Left ventricle myocardium inferior (tissue), 1 donor: Measurements from ENCODE around the gene GATC. TPM values are rescaled to one million over a fixed set of nuclear protein-coding genes. Genes with fewer than 3 reads are reported as not detected.

Source experiments
- DNase-seq: peaks from one replicate; pipeline ENCODE4 v3.0.0-alpha.2; 2020
- H3K27ac ChIP-seq: fragments of 200-600 bp; replicated peaks from 2 replicates; pipeline ENCODE4 v1.8.0; 2021
- H3K27me3 ChIP-seq: fragments of 200-600 bp; 2 replicates; pipeline ENCODE4 v1.8.0; 2021; ENCODE audit warnings: low read depth
- H3K36me3 ChIP-seq: fragments of 200-600 bp; 2 replicates; pipeline ENCODE4 v1.8.0; 2021
- H3K4me1 ChIP-seq: fragments of 200-600 bp; 2 replicates; pipeline ENCODE4 v1.8.0; 2021
- H3K4me3 ChIP-seq: fragments of 200-600 bp; 2 replicates; pipeline ENCODE4 v1.8.0; 2021; ENCODE audit warnings: mild to moderate bottlenecking, moderate library complexity
- H3K9me3 ChIP-seq: fragments of 200-600 bp; replicated peaks from 2 replicates; pipeline ENCODE4 v1.8.0; 2021
- intact Hi-C: fragments of 100-400 bp; cut with micrococcal nuclease; formaldehyde crosslinking; loops from one replicate; pipeline ENCODE4 v1.11.0; 2022
- total RNA-seq: library from RNA; stranded (reverse); fragmentation: NEBNext Ultra II Directional; extraction: Animal tissue kit (Norgen Biotek cat#: 25700); gene quantifications from one replicate; pipeline ENCODE4 v1.2.1, GENCODE V29; 2021
- TF ChIP-seq, protein P1 (sequence below): fragments of 200-600 bp; IDR thresholded peaks from 2 replicates; pipeline ENCODE4 v1.8.0; 2021; ENCODE audit warnings: antibody characterized with exemption, mild to moderate bottlenecking, borderline replicate concordance
- donor health status: DM: no; HTN: yes; CAD: no; lungs with severe emphysema.

The GATC gene
- total RNA-seq, 1 donor from 2014 or later: 12.0 TPM

DNA sequence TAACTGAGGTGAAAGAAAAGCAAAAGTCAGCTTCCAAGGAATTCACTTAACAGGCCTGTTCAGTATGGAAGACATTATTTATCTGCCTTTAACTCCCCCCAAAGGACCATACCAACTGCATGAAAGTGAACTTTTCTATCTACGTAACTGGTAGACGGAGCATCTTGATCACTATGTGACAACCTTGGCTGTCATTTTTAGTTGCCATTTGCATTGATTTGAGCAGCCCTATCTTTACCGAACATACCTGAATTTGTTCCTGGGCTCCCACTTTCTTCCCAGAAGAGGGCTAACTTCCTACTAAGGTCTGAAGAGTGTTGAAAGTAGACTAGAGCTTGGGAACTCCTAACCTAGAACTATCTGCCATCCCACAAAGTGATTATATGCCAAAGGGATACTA, 13.9 kb downstream of the GATC start:
- no peak overlapping the region for H3K4me3 ChIP-seq
- no peaks in the 10 kb centered on the region for H3K9me3 ChIP-seq
- no peak overlapping the region for H3K27ac ChIP-seq
- intact Hi-C loops: no loop called here
- peaks cover 99% of the 10 kb centered on the region for H3K36me3 ChIP-seq
- TF ChIP-seq, protein P1, sequence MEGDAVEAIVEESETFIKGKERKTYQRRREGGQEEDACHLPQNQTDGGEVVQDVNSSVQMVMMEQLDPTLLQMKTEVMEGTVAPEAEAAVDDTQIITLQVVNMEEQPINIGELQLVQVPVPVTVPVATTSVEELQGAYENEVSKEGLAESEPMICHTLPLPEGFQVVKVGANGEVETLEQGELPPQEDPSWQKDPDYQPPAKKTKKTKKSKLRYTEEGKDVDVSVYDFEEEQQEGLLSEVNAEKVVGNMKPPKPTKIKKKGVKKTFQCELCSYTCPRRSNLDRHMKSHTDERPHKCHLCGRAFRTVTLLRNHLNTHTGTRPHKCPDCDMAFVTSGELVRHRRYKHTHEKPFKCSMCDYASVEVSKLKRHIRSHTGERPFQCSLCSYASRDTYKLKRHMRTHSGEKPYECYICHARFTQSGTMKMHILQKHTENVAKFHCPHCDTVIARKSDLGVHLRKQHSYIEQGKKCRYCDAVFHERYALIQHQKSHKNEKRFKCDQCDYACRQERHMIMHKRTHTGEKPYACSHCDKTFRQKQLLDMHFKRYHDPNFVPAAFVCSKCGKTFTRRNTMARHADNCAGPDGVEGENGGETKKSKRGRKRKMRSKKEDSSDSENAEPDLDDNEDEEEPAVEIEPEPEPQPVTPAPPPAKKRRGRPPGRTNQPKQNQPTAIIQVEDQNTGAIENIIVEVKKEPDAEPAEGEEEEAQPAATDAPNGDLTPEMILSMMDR: no peak
- no peak for DNase-seq
- H3K27me3 ChIP-seq: no peaks in the 10 kb centered on the region
- peaks cover under 1% of the 10 kb centered on the region for H3K4me1 ChIP-seq

DNA sequence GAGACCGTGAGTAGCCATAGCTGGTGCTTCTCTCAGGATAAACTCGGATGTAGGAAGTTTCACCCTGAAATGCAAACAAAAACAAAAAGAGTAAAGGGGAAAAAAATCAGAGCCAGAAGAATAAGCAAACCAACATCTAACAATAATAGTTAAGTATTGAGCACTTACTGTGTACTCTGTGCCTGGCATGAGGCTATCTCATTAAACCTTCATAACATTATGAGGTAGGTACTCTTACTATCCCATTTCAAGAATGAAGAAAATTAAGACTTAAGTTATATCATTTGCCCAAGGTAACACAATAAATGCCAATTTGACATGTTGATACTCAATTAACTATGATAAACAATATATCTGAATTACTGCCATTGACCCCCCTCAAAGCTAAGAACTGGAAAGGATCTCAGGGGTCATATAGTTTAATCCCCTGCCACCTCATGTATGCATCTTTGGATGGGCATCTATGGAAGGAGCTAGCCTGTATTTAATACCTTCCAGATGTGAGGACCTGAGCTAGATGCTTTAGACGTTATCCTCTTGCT, 15.9 kb downstream of the GATC start:
- Histone ChIP-seq H3K27me3 (no peaks in the 10 kb centered on the region), H3K9me3 (no peaks in the 10 kb centered on the region), H3K27ac (no peak overlapping the region), H3K4me1 (peaks cover 21% of the 10 kb centered on the region), H3K4me3 (no peak overlapping the region), H3K36me3 (peaks cover 92% of the 10 kb centered on the region)
- DNase-seq: no peak
- intact Hi-C loops: no loop called here
- TF ChIP-seq, protein P1: no peak

DNA sequence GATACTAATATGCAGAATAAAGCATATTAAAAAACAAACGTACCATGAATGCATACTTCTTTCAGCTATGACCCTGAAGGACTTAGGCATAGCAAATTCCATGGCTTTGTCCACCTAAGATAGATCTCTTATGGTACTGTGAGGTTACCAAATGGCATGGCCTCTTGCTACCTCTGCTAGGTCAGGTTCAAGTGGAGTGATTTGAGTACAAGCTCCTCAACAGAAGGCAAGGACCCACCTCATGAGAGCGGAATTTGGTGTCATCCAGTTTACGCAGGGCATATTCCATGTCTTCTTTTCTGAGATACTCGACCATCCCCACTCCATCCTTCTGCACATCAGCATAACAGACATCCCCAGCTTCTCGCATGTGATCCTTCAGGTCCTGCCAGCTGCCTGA, 17.5 kb downstream of the GATC start:
- Histone ChIP-seq H3K36me3 (peaks cover 78% of the 10 kb centered on the region), H3K4me1 (peaks cover 36% of the 10 kb centered on the region), H3K27ac (no peak overlapping the region), H3K4me3 (no peak overlapping the region), H3K9me3 (no peaks in the 10 kb centered on the region), H3K27me3 (no peaks in the 10 kb centered on the region)
- intact Hi-C loops: no loop called here
- TF ChIP-seq, protein P1: no peak
- DNase-seq: no peak

DNA sequence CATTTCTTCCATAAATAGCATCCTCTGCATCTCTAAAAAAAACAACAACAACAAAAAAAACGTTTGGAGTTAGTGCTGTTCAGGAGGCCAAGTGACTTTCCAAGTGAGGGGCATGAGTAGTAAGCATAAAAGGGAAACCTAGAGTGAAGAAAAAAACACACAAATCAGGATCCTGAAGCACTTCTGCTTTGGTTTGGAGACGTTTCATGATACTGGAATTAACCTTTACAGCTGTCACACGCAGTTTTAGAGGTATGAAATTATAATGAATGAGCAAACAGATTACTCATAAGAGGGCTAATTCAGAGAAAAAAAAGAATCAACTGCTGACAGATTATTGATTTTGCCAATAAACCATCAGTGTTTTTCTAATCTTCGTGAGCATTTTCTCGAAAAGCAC, 19.5 kb downstream of the GATC start:
- H3K9me3 ChIP-seq: no peaks in the 10 kb centered on the region
- no peak overlapping the region for H3K27ac ChIP-seq
- H3K4me1 ChIP-seq: peaks cover 54% of the 10 kb centered on the region
- no peaks in the 10 kb centered on the region for H3K27me3 ChIP-seq
- intact Hi-C loops: no loop called here
- H3K4me3 ChIP-seq: no peak overlapping the region
- TF ChIP-seq, protein P1: no peak
- H3K36me3 ChIP-seq: peaks cover 57% of the 10 kb centered on the region
- DNase-seq: no peak

DNA sequence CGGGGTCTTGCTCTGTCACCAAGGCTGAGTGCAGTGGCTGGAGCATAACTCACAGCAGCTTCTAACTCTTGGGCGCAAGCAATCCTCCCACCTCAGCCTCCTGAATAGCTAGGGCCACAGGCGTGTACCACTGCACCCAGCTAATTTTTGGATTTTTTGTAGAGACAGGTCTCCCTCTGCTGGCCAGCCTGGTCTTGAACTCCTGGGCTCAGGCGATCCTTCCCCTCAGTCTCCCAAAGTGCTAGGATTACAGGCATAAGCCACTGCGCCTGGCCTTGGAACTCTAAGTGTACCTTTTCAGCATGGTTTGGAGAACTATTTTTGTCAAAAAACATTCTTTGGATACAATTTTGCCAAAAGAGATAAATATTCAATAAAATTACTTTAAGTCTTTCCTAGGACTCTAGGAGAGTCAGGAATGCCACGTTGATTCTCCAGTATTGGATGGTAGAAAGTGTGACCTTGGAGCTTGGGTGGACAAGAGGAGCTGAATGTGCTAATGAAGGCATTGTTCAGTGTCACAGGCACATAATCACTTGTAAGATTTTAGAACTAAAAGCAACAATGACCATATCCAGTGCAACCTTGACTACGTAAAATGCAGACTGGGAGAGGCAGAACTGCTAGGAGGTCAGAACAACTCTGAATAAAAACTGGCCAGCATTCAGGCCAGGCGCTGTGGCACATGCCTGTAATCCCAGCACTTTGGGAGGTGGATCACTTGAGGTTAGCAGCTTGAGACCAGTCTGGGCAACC, 20.5 kb downstream of the GATC start:
- TF ChIP-seq, protein P1: peak; percentile 57
- Histone ChIP-seq H3K27ac (peak overlapping the region; percentile 50), H3K4me1 (peaks cover 62% of the 10 kb centered on the region), H3K36me3 (peaks cover 47% of the 10 kb centered on the region), H3K4me3 (no peak overlapping the region), H3K9me3 (no peaks in the 10 kb centered on the region), H3K27me3 (no peaks in the 10 kb centered on the region)
- intact Hi-C loops: no loop called here
- DNase-seq: no peak
